ENCODE data around the gene C6orf47. TPM values are rescaled to one million over a fixed set of nuclear protein-coding genes. Genes with fewer than 3 reads are reported as not detected.

The C6orf47 gene
- polyA plus RNA-seq, 1 of the 3 experiments (the other 2 are of a cell fraction): 10.3 TPM

DNA sequence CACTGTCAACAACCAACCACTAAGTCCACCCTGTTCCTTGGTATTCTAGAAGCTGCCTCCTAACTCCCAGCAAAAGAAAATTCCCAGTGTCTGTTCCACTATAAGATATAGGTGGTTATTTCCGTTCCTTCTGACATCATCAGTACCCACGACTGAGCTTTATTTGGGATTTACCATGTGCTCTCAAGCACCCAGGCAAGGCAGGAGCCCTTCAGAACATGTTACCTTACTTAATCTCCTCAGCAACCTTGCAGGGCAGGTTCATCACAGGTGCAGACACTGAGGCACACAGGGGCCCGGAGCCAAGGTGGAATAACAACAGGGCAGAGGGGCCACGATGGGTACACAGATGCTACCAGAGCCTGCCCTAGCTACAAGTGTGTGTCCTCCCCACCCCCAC, 31.8 kb upstream of the C6orf47 start:
- Histone ChIP-seq H3K27me3 (ENCODE audit: insufficient read depth) (no peaks in the 10 kb centered on the region), H3K4me3 (ENCODE audit: low read depth in 2 of 2, low read length in 1 of 2) (no peak overlapping the region), H3K4me1 (ENCODE audit: control insufficient read depth in 1 of 2, insufficient read depth in 2 of 2, low read depth in 1 of 2, low read length in 1 of 2) (no peaks in the 10 kb centered on the region), H3K36me3 (replicated peaks in 1 of 2; ENCODE audit: control insufficient read depth in 1 of 2, insufficient read depth in 2 of 2, low read length in 1 of 2) (peaks cover 22 to 53% of the 10 kb centered on the region in 2 experiments), H3K27ac (ENCODE audit: low read depth in 2 of 2, low read length in 1 of 2) (no peak overlapping the region), H3K9me3 (no peaks in the 10 kb centered on the region), H3K9ac (no peak overlapping the region), H2AFZ (ENCODE audit: low read depth) (no peak overlapping the region), H4K20me1 (ENCODE audit: insufficient read depth) (no peaks in the 10 kb centered on the region), H3K4me2 (no peak overlapping the region), H3K79me2 (ENCODE audit: insufficient read depth) (no peaks in the 10 kb centered on the region), H3F3A (replicated peaks; ENCODE audit: insufficient read depth) (no peaks in the 10 kb centered on the region), H3K9me2 (no peaks in the 10 kb centered on the region)
- ChIA-PET CTCF (interaction anchor here (1.2 to 4.5 kb wide), 3 partner anchors 12 to 138 kb away, joined by 3 to 29 read pairs (median 8); partner anchors contain the start of gene LY6G5C), POLR2A (no interaction called here)
- DNase-seq: no peak
- TF ChIP-seq, protein P1, sequence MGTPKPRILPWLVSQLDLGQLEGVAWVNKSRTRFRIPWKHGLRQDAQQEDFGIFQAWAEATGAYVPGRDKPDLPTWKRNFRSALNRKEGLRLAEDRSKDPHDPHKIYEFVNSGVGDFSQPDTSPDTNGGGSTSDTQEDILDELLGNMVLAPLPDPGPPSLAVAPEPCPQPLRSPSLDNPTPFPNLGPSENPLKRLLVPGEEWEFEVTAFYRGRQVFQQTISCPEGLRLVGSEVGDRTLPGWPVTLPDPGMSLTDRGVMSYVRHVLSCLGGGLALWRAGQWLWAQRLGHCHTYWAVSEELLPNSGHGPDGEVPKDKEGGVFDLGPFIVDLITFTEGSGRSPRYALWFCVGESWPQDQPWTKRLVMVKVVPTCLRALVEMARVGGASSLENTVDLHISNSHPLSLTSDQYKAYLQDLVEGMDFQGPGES (IDR thresholded peaks at IDR 0.05; ENCODE audit: low read depth, low read length): no peak
- TF ChIP-seq TCF12 (IDR thresholded peaks at IDR 0.05) (no peak), RFX5 (IDR thresholded peaks at IDR 0.05; ENCODE audit: low read length) (no peak), TEAD4 (IDR thresholded peaks at IDR 0.05; ENCODE audit: borderline replicate concordance, insufficient read depth) (no peak), POLR2AphosphoS5 (IDR thresholded peaks at IDR 0.05; ENCODE audit: low read depth, low read length) (no peak), EP300 (IDR thresholded peaks at IDR 0.05; ENCODE audit: borderline replicate concordance in 1 of 2, low read depth in 1 of 2, low read length in 1 of 2) (no peak), FOXJ3 (CRISPR knock-in tag; IDR thresholded peaks at IDR 0.05) (no peak), GABPA (IDR thresholded peaks at IDR 0.05; ENCODE audit: low read depth) (no peak), ZBTB33 (IDR thresholded peaks at IDR 0.05; ENCODE audit: borderline replicate concordance, low read depth) (no peak), NRF1 (IDR thresholded peaks at IDR 0.05; ENCODE audit: low read depth, low read length) (no peak), EZH2phosphoT487 (IDR thresholded peaks at IDR 0.05; ENCODE audit: borderline replicate concordance, low read depth) (no peak)
- TF ChIP-seq, protein P2, sequence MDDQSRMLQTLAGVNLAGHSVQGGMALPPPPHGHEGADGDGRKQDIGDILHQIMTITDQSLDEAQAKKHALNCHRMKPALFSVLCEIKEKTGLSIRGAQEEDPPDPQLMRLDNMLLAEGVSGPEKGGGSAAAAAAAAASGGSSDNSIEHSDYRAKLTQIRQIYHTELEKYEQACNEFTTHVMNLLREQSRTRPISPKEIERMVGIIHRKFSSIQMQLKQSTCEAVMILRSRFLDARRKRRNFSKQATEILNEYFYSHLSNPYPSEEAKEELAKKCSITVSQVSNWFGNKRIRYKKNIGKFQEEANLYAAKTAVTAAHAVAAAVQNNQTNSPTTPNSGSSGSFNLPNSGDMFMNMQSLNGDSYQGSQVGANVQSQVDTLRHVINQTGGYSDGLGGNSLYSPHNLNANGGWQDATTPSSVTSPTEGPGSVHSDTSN (IDR thresholded peaks at IDR 0.05): no peak
- TF ChIP-seq, protein P3, sequence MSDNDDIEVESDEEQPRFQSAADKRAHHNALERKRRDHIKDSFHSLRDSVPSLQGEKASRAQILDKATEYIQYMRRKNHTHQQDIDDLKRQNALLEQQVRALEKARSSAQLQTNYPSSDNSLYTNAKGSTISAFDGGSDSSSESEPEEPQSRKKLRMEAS (IDR thresholded peaks at IDR 0.05; ENCODE audit: low read depth): no peak
- WGBS (ENCODE audit: low lambda C conversion rate): 93% methylated on average over 4 of the region's 4 CpGs
